Endothelial cell of umbilical vein (primary cell): ENCODE data around the gene ANKDD1B.

ENCODE experiments used
- EZH2 ChIP-seq: IDR thresholded peaks from 2 replicates; pipeline ENCODE4 v1.6.1; 2012; ENCODE audit warnings: borderline replicate concordance, low read depth, mild to moderate bottlenecking, moderate library complexity, low read length, inconsistent platforms; ENCODE audit not compliant: severe bottlenecking
- GATA2 ChIP-seq: IDR thresholded peaks from 2 replicates; pipeline ENCODE4 v1.7.0; 2011; ENCODE audit warnings: low read depth, mild to moderate bottlenecking, moderate library complexity, mixed read lengths, low read length; ENCODE audit not compliant: insufficient read length, insufficient read depth
- POLR2A ChIP-seq: IDR thresholded peaks from 2 replicates; pipeline ENCODE4 v1.6.1; 2012; ENCODE audit warnings: low read depth, mild to moderate bottlenecking, control low read depth, low read length
- POLR2AphosphoS5 ChIP-seq: IDR thresholded peaks from 2 replicates; pipeline ENCODE4 v1.6.1; 2012; ENCODE audit warnings: low read depth, mild to moderate bottlenecking, control low read depth, low read length, moderate library complexity; ENCODE audit not compliant: insufficient read depth
- TF ChIP-seq, protein P1 (sequence below): IDR thresholded peaks from 2 replicates; pipeline ENCODE4 v1.6.1; 2011; ENCODE audit not compliant: insufficient read depth, insufficient read length
- TF ChIP-seq, protein P2 (sequence below), 2 donors: IDR thresholded peaks; 1 replicate in 1 of 2; 2 replicates in 1 of 2; pipeline ENCODE4 v1.5.1; 2011; ENCODE audit warnings: low read length in 2 of 2, mild to moderate bottlenecking in 2 of 2, moderate library complexity in 2 of 2, control low read depth in 1 of 2, inconsistent platforms in 1 of 2, low read depth in 1 of 2; ENCODE audit not compliant: insufficient read depth in 1 of 2; ENCODE audit errors: extremely low read depth in 1 of 2

DNA sequence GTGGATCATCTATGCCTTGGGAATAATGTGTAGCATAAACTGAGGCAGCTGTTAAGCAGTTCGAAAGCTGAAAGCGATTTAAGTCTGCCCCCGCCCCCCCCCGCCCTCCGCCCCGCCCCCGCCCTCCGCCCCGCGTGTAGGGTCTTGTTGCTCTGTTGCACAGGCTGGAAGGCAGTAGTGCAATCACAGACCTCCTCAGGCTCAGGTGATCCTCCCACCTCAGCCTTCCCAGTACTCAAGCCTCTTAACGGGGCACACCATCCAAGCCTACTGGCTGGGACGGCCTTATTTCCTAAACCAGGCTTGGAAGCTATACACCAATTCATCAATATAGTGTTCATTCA, 945 bp downstream of the ANKDD1B start:
- TF ChIP-seq, protein P1, sequence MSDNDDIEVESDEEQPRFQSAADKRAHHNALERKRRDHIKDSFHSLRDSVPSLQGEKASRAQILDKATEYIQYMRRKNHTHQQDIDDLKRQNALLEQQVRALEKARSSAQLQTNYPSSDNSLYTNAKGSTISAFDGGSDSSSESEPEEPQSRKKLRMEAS = no peak
- TF ChIP-seq, protein P2, sequence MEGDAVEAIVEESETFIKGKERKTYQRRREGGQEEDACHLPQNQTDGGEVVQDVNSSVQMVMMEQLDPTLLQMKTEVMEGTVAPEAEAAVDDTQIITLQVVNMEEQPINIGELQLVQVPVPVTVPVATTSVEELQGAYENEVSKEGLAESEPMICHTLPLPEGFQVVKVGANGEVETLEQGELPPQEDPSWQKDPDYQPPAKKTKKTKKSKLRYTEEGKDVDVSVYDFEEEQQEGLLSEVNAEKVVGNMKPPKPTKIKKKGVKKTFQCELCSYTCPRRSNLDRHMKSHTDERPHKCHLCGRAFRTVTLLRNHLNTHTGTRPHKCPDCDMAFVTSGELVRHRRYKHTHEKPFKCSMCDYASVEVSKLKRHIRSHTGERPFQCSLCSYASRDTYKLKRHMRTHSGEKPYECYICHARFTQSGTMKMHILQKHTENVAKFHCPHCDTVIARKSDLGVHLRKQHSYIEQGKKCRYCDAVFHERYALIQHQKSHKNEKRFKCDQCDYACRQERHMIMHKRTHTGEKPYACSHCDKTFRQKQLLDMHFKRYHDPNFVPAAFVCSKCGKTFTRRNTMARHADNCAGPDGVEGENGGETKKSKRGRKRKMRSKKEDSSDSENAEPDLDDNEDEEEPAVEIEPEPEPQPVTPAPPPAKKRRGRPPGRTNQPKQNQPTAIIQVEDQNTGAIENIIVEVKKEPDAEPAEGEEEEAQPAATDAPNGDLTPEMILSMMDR (IDR thresholded peaks at IDR 0.05; ENCODE audit: extremely low read depth in 1 of 2, insufficient read depth in 1 of 2, low read depth in 1 of 2, low read length in 2 of 2) = no peak
- no peak for TF ChIP-seq EZH2
- no peak for TF ChIP-seq POLR2A
- TF ChIP-seq GATA2 = no peak
- TF ChIP-seq POLR2AphosphoS5 = no peak
